SK-N-MC (cell line): ENCODE results near the gene ORM1.

ENCODE experiments used
- DNase-seq: peaks from one replicate; pipeline ENCODE4 v3.0.0-alpha.2; 2011; ENCODE audit warnings: low read depth, low spot score
- H3K27ac ChIP-seq: fragments of 200-600 bp; sonication (generic); 2 replicates; pipeline ENCODE4 v1.5.1; 2016; ENCODE audit warnings: mixed run types
- H3K36me3 ChIP-seq: fragments of 200-600 bp; sonication (generic); 2 replicates; pipeline ENCODE4 v1.6.1; 2017; ENCODE audit warnings: antibody characterized with exemption, low read length, mixed read lengths; ENCODE audit not compliant: insufficient read depth
- H3K4me3 ChIP-seq: fragments of 200-600 bp; sonication (generic); 2 replicates; pipeline ENCODE4 v1.5.1; 2016
- H3K9ac ChIP-seq: fragments of 200-600 bp; sonication (generic); 2 replicates; pipeline ENCODE4 v1.8.0; 2017; ENCODE audit warnings: mixed run types, mixed read lengths; ENCODE audit not compliant: insufficient read length
- H3K9me3 ChIP-seq: fragments of 200-600 bp; sonication (generic); 2 replicates; pipeline ENCODE4 v1.6.1; 2017; ENCODE audit warnings: low read depth, mild to moderate bottlenecking, antibody characterized with exemption, low read length, moderate library complexity, mixed read lengths
- EZH2 ChIP-seq: fragments of 200-600 bp; sonication (generic); IDR thresholded peaks from one replicate; pipeline ENCODE4 v1.6.1; 2017; ENCODE audit warnings: antibody characterized with exemption
- FOXP2 ChIP-seq: optimal IDR thresholded peaks from 2 replicates; pipeline ENCODE3; 2011; ENCODE audit warnings: mild to moderate bottlenecking, moderate library complexity; ENCODE audit not compliant: insufficient read depth; ENCODE audit errors: extremely low read length, control extremely low read depth
- POLR2AphosphoS5 ChIP-seq: IDR thresholded peaks from 2 replicates; pipeline ENCODE4 v1.6.1; 2012; ENCODE audit warnings: mild to moderate bottlenecking, low read depth, low read length, borderline replicate concordance

ORM1 gene

GRCh38 chr9:114309096-114309495 is 13.8 kb upstream of the ORM1 start:
- no peaks in the 10 kb centered on the region for H3K36me3 ChIP-seq
- no peak for DNase-seq
- no peak overlapping the region for H3K9ac ChIP-seq
- no peak for TF ChIP-seq FOXP2
- no peak for TF ChIP-seq EZH2
- TF ChIP-seq POLR2AphosphoS5: no peak
- no peak overlapping the region for H3K27ac ChIP-seq
- no peak overlapping the region for H3K4me3 ChIP-seq
- H3K9me3 ChIP-seq: no peaks in the 10 kb centered on the region

GRCh38 chr9:114310471-114311450 is 12.1 kb upstream of the ORM1 start:
- no peak overlapping the region for H3K4me3 ChIP-seq
- TF ChIP-seq EZH2 (no peak), FOXP2 (no peak), POLR2AphosphoS5 (no peak)
- H3K27ac ChIP-seq: no peak overlapping the region
- no peak overlapping the region for H3K9ac ChIP-seq
- DNase-seq: no peak
- no peaks in the 10 kb centered on the region for H3K36me3 ChIP-seq
- H3K9me3 ChIP-seq: no peaks in the 10 kb centered on the region

GRCh38 chr9:114311571-114312512 is 11.1 kb upstream of the ORM1 start:
- H3K4me3 ChIP-seq: no peak overlapping the region
- no peak for DNase-seq
- no peak overlapping the region for H3K9ac ChIP-seq
- H3K27ac ChIP-seq: no peak overlapping the region
- no peaks in the 10 kb centered on the region for H3K36me3 ChIP-seq
- TF ChIP-seq POLR2AphosphoS5 (no peak), FOXP2 (no peak), EZH2 (no peak)
- no peaks in the 10 kb centered on the region for H3K9me3 ChIP-seq

- DNase-seq: no peak
- Histone ChIP-seq H3K27ac (no peak overlapping the region), H3K9ac (no peak overlapping the region), H3K36me3 (no peaks in the 10 kb centered on the region), H3K9me3 (no peaks in the 10 kb centered on the region), H3K4me3 (no peak overlapping the region)
- no peak for TF ChIP-seq POLR2AphosphoS5
- TF ChIP-seq EZH2: no peak
- TF ChIP-seq FOXP2: no peak
Measured at GRCh38 chr9:114312513-114312875, 10.4 kb upstream of the ORM1 start.

GRCh38 chr9:114313186-114313585 is 9.7 kb upstream of the ORM1 start:
- no peak overlapping the region for H3K4me3 ChIP-seq
- no peak overlapping the region for H3K27ac ChIP-seq
- no peak for TF ChIP-seq EZH2
- no peak for TF ChIP-seq POLR2AphosphoS5
- no peak for TF ChIP-seq FOXP2
- no peaks in the 10 kb centered on the region for H3K9me3 ChIP-seq
- no peaks in the 10 kb centered on the region for H3K36me3 ChIP-seq
- no peak overlapping the region for H3K9ac ChIP-seq
- DNase-seq: no peak

- Histone ChIP-seq H3K4me3 (no peak overlapping the region), H3K27ac (no peak overlapping the region), H3K9me3 (no peaks in the 10 kb centered on the region), H3K36me3 (no peaks in the 10 kb centered on the region), H3K9ac (no peak overlapping the region)
- no peak for DNase-seq
- TF ChIP-seq POLR2AphosphoS5 (no peak), FOXP2 (no peak)
Measured at GRCh38 chr9:114314256-114314867, 8.5 kb upstream of the ORM1 start.

GRCh38 chr9:114314881-114315722 is 7.8 kb upstream of the ORM1 start:
- Histone ChIP-seq H3K27ac (no peak overlapping the region), H3K9ac (no peak overlapping the region), H3K4me3 (no peak overlapping the region), H3K36me3 (no peaks in the 10 kb centered on the region), H3K9me3 (no peaks in the 10 kb centered on the region)
- DNase-seq: no peak
- TF ChIP-seq FOXP2 (no peak), EZH2 (no peak), POLR2AphosphoS5 (no peak)
